ENCODE data around the gene KIF19. TPM values are rescaled to one million over a fixed set of nuclear protein-coding genes. Genes with fewer than 3 reads are reported as not detected.

Gene KIF19
- total and polyA plus RNA-seq, 10 of the 15 experiments (the other 5 are each of a cell fraction or from before 2014, with no cell fraction given), result 0.06 to 0.07 TPM; not detected in 8

GRCh38 chr17:74362810-74363498 lies 36.9 kb downstream of the KIF19 start:
- FAIRE-seq (no peak), DNase-seq (ENCODE audit: low read depth, low spot score) (no peak), ATAC-seq (no peak)
- in situ Hi-C loops (cut with MboI) (no loop called here), intact Hi-C loops (cut with micrococcal nuclease; ENCODE audit: unreplicated experiment) (no loop called here)
- RAD21 ChIA-PET (ENCODE audit: unreplicated experiment), result interaction anchor here (1.0 kb wide), 1 partner anchor 150 kb away, joined by 4 read pairs; the partner anchor contains the start of gene TTYH2
- H3K9ac ChIP-seq (ENCODE audit: control insufficient read depth, insufficient read depth, low read length), result no peak overlapping the region
- H3K9me3 ChIP-seq (replicated peaks; ENCODE audit: control insufficient read depth, insufficient read depth, low read length), result no peaks in the 10 kb centered on the region
- POLR2A ChIA-PET, result no interaction called here
- CTCF ChIA-PET, result interaction anchor here (0.5 to 3.2 kb wide), 14 partner anchors 11 to 273 kb away, joined by 3 to 10 read pairs (median 3); partner anchors contain the start of genes CD300LB and RPL38
- no peaks in the 10 kb centered on the region for H3K79me2 ChIP-seq (ENCODE audit: control insufficient read depth, insufficient read depth, low read length)
- H3K27me3 ChIP-seq (replicated peaks in 1 of 2; ENCODE audit: control insufficient read depth in 2 of 2, insufficient read depth in 2 of 2, low read length in 1 of 2), result peaks cover 2% of the 10 kb centered on the region in 2 experiments; a peak in 3 of 4 replicates
- TF ChIP-seq, protein P1, sequence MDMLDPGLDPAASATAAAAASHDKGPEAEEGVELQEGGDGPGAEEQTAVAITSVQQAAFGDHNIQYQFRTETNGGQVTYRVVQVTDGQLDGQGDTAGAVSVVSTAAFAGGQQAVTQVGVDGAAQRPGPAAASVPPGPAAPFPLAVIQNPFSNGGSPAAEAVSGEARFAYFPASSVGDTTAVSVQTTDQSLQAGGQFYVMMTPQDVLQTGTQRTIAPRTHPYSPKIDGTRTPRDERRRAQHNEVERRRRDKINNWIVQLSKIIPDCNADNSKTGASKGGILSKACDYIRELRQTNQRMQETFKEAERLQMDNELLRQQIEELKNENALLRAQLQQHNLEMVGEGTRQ (IDR thresholded peaks at IDR 0.05; ENCODE audit: borderline replicate concordance, low read depth, low read length), result no peak
- no peak for TF ChIP-seq FOS (IDR thresholded peaks at IDR 0.05; ENCODE audit: borderline replicate concordance, extremely low read depth, insufficient read length)
- no peak for TF ChIP-seq ETV6 (conservative IDR thresholded peaks at IDR 0.05 in 1 of 2, IDR thresholded peaks at IDR 0.05 in 1 of 2; ENCODE audit: borderline replicate concordance in 1 of 2, low read depth in 1 of 2)
- TF ChIP-seq KLF5 (IDR thresholded peaks at IDR 0.05; ENCODE audit: partially characterized antibody), result no peak
- no peak for TF ChIP-seq BACH1 (IDR thresholded peaks at IDR 0.05; ENCODE audit: borderline replicate concordance)
- no peak for TF ChIP-seq SUPT20H (IDR thresholded peaks at IDR 0.05; ENCODE audit: borderline replicate concordance, control insufficient read depth, low read depth, low read length)
- no peak for TF ChIP-seq JUND (IDR thresholded peaks at IDR 0.05; ENCODE audit: low read depth, low read length)
- H3K4me3 ChIP-seq, result no peak overlapping the region
- no peaks in the 10 kb centered on the region for H3K4me1 ChIP-seq (ENCODE audit: control insufficient read depth, insufficient read depth, low read length)
- H2AFZ ChIP-seq (ENCODE audit: control insufficient read depth, low read depth, low read length), result no peak overlapping the region
- SMC1A ChIA-PET (ENCODE audit: uncharacterized antibody, unreplicated experiment), result interaction anchor here (0.9 to 1.8 kb wide), 3 partner anchors 16 to 64 kb away, joined by 3 to 7 read pairs (median 3); no protein-coding TSS in a partner anchor
- H3K27ac ChIP-seq (ENCODE audit: control insufficient read depth, insufficient read depth), result no peak overlapping the region
- H3K4me2 ChIP-seq (ENCODE audit: control insufficient read depth, insufficient read depth), result no peak overlapping the region
- no peaks in the 10 kb centered on the region; the same call in 1 of the 2 replicates for H4K20me1 ChIP-seq (ENCODE audit: control insufficient read depth, insufficient read depth)
- no TSS peak for BruUV-seq (replicated peaks)
- H3K36me3 ChIP-seq (ENCODE audit: control insufficient read depth in 2 of 2, insufficient read depth in 2 of 2, low read length in 1 of 2), result no peaks in the 10 kb centered on the region
- 33% methylated on average over 14 of the region's 14 CpGs for WGBS (ENCODE audit: insufficient coverage, insufficient replicate concordance, low lambda C conversion rate, missing lambda C conversion rate)
